ENCODE data around the gene MID2.

The MID2 gene

DNA sequence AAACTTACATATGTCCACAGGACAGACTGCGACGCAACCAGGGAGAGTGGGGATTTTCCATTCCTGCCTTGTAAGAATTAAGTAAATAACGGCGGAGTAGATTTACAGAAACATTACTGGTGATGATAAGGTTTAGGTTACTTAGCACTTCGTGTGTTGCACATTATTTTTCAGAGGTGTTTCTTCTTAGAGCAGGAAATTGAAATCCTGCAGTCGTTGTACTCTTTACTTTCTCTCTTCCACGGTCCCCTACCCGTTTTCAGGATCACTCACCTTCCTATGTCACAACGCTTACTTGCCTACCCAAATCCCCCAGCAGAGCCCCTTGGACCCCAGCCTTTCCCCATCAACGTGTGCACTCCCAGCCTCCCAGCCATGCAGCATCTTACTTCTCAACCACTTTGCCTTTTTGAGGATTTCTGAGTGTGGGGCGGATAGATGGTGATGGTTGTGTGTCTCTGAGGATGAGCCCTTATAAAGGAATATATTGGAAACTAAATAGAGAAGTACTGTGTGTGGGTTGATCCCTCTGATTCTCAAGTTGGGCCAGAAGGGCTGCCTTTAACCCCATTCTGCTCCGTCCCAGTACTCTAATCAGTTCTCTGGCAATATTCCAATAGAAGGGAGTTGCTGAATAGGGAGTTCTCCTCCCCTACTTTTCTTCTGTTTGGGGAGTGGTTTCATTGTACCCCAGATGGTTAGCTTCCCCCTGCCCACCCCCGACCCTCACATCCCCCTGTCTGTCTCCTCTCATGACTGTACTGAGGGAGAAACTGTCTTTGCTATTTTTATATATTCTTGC, 1.6 kb downstream of the MID2 start:
- ATAC-seq (replicated peaks) (no peak), DNase-seq (no peak)
- no peaks in the 10 kb centered on the region for H3K9me3 Mint-ChIP-seq
- peak overlapping the region; percentile 80 to 84 for H3K4me3 Mint-ChIP-seq
- no peaks in the 10 kb centered on the region for H3K36me3 Mint-ChIP-seq (ENCODE audit: insufficient read depth)
- peak overlapping the region; percentile 55 to 64 for H3K27ac Mint-ChIP-seq
- peaks cover 8 to 16% of the 10 kb centered on the region in 2 donors for H3K4me1 Mint-ChIP-seq (ENCODE audit: low read depth in 2 of 2)
- H3K27me3 Mint-ChIP-seq: no peaks in the 10 kb centered on the region

DNA sequence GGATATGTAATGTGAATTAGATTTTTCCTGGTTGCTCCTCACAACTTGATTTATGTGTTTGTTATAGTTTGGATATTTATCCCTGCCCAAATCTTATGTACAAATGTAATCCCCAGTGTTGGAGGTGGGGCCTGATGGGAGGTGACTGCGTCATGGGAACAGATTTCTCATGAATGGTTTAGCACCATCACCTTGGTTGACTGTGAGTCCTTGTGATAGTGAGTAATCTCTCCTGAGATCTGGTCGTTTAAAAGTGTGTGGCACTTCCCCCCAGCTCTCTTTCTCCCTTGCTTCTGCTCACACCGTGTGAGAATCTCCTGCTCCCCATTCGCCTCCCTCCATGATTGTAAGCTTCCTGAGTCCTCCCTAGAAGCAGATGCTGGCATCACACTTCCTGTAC, 2.2 kb downstream of the MID2 start:
- peak overlapping the region in 1 of 2 donors; percentile 19 for H3K27ac Mint-ChIP-seq

DNA sequence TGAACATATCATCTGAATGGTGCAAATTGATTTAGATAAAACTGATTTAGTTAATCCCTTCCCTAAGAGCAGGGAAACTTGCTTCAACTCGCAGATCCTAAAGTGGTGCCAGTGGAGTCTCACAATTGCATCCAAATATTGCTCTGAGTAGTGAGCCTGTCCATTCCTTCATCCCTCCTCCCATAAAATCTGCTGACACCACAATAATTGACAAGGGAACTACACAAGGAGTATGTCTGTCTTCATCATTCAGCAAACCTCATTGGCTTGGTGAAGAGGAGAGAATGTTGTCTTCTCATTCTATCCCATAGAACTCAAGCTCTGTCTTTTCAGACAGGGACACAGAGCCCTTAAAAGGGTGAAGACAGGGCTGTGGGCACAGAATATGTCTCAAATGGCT, 4.2 kb downstream of the MID2 start:
- ATAC-seq (replicated peaks) (no peak), DNase-seq (no peak)
- no peaks in the 10 kb centered on the region for H3K27me3 Mint-ChIP-seq
- H3K4me1 Mint-ChIP-seq (ENCODE audit: low read depth in 2 of 2): peaks cover 4 to 16% of the 10 kb centered on the region in 2 donors
- H3K4me3 Mint-ChIP-seq: no peak overlapping the region
- H3K36me3 Mint-ChIP-seq (ENCODE audit: insufficient read depth): no peaks in the 10 kb centered on the region
- H3K27ac Mint-ChIP-seq: no peak overlapping the region
- H3K9me3 Mint-ChIP-seq: no peaks in the 10 kb centered on the region

More for the DNA sequence above, 2.2 kb downstream of the MID2 start:
- H3K36me3 Mint-ChIP-seq (ENCODE audit: insufficient read depth): no peaks in the 10 kb centered on the region
- H3K4me3 Mint-ChIP-seq: peak overlapping the region; percentile 80 to 84
- H3K27me3 Mint-ChIP-seq: no peaks in the 10 kb centered on the region
- DNase-seq (no peak), ATAC-seq (replicated peaks) (no peak)
- no peaks in the 10 kb centered on the region for H3K9me3 Mint-ChIP-seq
- peaks cover 8 to 16% of the 10 kb centered on the region in 2 donors for H3K4me1 Mint-ChIP-seq (ENCODE audit: low read depth in 2 of 2)

DNA sequence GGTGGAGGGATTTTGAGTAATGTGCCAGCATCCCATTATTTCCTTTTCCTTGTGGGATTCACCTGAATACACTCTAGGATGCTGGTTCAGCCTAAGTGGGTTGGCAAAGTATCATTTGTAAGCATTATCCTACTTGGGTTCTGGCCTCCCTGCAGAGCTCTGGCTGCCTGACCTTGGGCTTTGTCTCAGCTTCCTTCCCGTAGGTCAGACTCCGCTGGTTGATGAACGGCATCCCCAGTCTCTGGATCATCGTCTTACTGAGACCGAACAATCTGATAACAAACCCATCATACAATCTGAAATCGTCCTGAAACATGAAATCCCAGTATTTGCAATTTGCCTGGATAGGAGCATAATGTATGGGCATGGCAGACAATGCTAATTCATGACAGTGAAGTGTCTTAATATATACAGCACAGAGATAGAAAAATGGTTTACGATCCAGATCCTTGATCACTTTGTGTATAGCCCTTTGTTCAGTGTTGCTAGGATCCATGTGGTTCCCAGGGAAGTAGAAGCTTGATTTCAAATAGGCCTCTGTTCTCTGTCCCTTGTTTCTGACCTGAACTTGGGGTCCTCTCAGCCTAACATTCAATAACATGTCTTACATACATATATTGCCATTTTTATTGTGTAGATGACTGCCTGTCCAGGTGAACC, 5.5 kb downstream of the MID2 start:
- H3K4me1 Mint-ChIP-seq (ENCODE audit: low read depth in 2 of 2): peaks cover 3 to 16% of the 10 kb centered on the region in 2 donors

DNA sequence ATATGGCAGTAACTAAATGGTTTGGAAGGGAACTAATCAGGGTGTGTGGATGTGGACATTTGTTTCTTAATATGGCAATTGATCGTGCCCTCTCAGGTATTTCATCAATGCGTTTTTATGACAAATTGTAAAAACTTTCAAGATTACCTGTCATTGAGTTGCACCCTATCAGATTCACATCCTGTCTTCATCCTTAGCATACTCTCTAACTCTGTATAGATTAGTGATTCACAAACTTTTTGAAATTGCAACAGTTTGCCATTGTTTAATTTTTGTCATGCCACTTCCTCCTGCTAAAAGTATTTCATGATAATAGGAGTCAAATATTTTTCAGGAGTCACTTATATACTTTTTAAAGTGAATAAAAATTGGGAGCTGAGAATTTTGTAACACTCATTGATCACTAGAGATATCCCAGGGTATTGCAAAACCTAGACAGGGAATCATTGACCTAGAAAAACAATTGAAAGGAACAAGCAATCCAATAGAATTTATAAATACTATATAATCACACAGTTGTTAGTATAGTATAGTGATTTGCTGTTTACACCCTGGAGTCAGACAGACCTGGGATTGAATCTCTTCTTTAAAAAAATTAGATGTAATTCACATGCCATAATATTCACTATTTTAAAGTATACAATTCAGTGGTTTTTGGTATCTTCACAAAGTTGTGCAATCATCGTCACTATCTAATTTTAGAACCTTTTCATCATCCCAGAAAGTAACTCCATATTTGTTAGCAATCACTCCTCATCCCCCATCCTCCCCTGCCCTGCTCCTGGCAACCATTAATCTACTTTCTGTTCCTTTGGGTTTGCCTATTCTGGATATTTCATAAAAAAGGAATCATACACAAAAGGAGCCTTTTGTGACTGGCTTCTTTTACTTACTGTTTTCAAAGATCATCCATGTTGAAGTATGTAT, 8.9 kb downstream of the MID2 start:
- ATAC-seq (replicated peaks): no peak
- H3K27ac Mint-ChIP-seq: no peak overlapping the region
- no peaks in the 10 kb centered on the region for H3K9me3 Mint-ChIP-seq
- H3K4me3 Mint-ChIP-seq: no peak overlapping the region
- H3K27me3 Mint-ChIP-seq: no peaks in the 10 kb centered on the region
- no peak for DNase-seq
- no peaks in the 10 kb centered on the region for H3K36me3 Mint-ChIP-seq (ENCODE audit: insufficient read depth)
- peaks cover 3 to 6% of the 10 kb centered on the region in 2 donors for H3K4me1 Mint-ChIP-seq (ENCODE audit: low read depth in 2 of 2)

More for the DNA sequence above, 5.5 kb downstream of the MID2 start:
- no peaks in the 10 kb centered on the region for H3K9me3 Mint-ChIP-seq
- no peak for ATAC-seq (replicated peaks)
- H3K36me3 Mint-ChIP-seq (ENCODE audit: insufficient read depth): no peaks in the 10 kb centered on the region
- no peak for DNase-seq
- no peaks in the 10 kb centered on the region for H3K27me3 Mint-ChIP-seq
- H3K4me3 Mint-ChIP-seq: no peak overlapping the region
- H3K27ac Mint-ChIP-seq: peak overlapping the region in 1 of 2 donors; percentile 35

DNA sequence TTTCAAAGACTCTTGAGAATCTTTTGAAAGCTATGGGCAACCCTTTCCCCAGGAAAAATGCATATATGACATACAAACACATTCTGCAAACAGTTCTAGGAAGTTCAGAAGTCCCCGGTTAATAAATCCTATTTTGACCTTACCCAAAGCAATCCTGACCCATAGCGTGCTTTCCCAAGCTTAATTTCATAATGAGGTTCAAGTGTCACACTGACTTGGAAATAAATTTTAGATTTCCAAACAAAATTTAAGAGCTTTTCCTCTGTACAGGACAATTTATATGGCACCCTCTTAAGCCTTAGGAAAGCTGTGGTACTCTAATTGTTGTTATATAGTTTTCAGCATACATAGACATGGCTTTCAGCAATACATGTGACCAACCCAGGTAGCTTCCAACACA, 11.3 kb downstream of the MID2 start:
- H3K27me3 Mint-ChIP-seq: no peaks in the 10 kb centered on the region
- no peak overlapping the region for H3K4me3 Mint-ChIP-seq
- peaks cover 3 to 4% of the 10 kb centered on the region in 2 donors for H3K4me1 Mint-ChIP-seq (ENCODE audit: low read depth in 2 of 2)
- ATAC-seq (replicated peaks) (no peak), DNase-seq (no peak)
- H3K27ac Mint-ChIP-seq: no peak overlapping the region
- H3K36me3 Mint-ChIP-seq (ENCODE audit: insufficient read depth): no peaks in the 10 kb centered on the region
- no peaks in the 10 kb centered on the region for H3K9me3 Mint-ChIP-seq

DNA sequence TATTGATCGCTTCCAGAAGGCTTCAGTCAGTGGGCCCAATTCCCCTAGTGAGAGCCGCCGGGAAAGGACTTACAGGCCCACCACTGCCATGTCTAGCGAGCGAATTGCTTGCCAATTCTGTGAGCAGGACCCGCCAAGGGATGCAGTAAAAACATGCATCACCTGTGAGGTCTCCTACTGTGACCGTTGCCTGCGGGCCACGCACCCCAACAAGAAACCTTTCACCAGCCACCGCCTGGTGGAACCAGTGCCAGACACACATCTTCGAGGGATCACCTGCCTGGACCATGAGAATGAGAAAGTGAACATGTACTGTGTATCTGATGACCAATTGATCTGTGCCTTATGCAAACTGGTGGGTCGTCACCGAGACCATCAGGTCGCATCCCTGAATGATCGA, 15.3 kb downstream of the MID2 start:
- Mint-ChIP-seq H3K27me3 (no peaks in the 10 kb centered on the region), H3K36me3 (ENCODE audit: insufficient read depth) (peaks cover 3% of the 10 kb centered on the region), H3K27ac (no peak overlapping the region), H3K4me3 (no peak overlapping the region), H3K9me3 (no peaks in the 10 kb centered on the region), H3K4me1 (ENCODE audit: low read depth in 2 of 2) (peaks cover 3 to 4% of the 10 kb centered on the region in 2 donors)
- no peak for DNase-seq
- no peak for ATAC-seq (replicated peaks)

DNA sequence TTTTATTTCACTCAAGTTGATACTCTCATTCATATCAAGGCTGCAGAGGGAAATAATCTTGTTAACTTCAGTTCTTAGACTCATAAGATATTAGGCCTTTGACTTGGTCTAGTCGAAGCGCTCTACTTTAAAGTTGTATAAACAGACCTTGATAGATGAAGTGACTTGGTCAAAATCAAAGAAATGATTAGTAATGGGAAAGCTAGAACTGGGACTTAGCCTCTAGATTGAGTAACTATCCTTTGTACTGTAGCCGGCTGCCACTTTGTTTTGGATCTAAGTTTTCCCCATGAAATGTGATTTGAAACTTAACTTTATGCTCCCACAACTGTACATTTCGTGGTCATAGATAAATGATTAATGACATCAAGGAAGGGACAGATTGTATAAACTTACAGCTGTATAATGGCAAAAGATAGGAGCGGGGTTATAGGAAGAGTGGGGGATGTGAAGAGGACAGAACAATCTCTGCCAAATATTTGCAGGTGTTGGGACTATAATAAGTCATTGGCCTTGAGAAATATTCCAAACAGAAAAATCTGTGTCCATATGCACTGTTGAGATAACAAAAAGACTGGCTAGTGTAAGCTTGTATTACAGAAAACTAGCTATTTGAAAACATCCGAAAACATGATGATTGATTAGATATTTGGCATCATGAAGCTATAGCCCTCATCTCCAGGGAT, 17.2 kb downstream of the MID2 start:
- DNase-seq (no peak), ATAC-seq (replicated peaks) (no peak)
- H3K36me3 Mint-ChIP-seq (ENCODE audit: insufficient read depth): peaks cover 3% of the 10 kb centered on the region
- no peaks in the 10 kb centered on the region for H3K9me3 Mint-ChIP-seq
- no peaks in the 10 kb centered on the region for H3K27me3 Mint-ChIP-seq
- no peak overlapping the region for H3K4me3 Mint-ChIP-seq
- H3K27ac Mint-ChIP-seq: no peak overlapping the region
- H3K4me1 Mint-ChIP-seq (ENCODE audit: low read depth in 2 of 2): peaks cover 1 to 4% of the 10 kb centered on the region in 2 donors

DNA sequence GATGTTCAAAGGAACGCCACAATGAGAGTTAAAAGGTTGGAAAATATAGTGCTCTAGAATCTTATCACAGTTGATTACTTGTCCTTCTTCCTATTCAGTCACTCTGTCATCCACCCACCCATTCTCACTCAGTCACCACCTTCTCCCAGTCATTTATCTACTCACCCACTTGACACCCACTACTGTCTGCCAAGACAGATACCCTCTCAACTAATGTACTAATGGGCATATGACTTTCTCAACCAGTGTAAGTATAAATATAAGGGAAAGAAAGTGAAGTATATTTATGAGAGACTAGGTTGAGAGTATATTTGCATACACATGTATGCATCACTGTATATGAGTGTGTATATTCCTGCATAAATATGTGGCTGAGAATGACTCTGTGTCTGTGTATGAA, 20.0 kb downstream of the MID2 start:
- H3K36me3 Mint-ChIP-seq (ENCODE audit: insufficient read depth): peaks cover 3% of the 10 kb centered on the region
- no peaks in the 10 kb centered on the region for H3K27me3 Mint-ChIP-seq
- H3K4me3 Mint-ChIP-seq: no peak overlapping the region
- H3K27ac Mint-ChIP-seq: no peak overlapping the region
- DNase-seq (no peak), ATAC-seq (replicated peaks) (no peak)
- H3K9me3 Mint-ChIP-seq: no peaks in the 10 kb centered on the region
- H3K4me1 Mint-ChIP-seq (ENCODE audit: low read depth in 2 of 2): peaks cover 2 to 4% of the 10 kb centered on the region in 2 donors

DNA sequence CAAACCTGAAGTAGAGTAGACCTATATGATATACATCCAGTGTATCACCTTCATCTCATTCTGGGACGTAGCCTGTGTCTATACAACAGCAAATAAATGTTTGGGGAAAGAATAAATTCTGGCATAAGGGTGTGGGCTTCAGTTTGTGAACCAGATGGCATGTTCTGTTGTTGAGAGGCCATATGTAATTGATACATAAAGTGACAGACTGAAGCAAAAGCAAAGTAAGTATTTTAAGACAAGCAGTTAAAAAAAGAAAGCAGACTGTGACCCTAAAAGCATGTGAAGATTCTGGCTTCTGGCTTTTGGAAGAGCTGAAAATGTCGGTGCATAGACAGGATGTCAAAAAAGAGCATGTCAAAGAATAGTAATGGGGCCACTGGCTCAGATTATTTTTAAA, 22.9 kb downstream of the MID2 start:
- DNase-seq: no peak
- Mint-ChIP-seq H3K4me1 (ENCODE audit: low read depth in 2 of 2) (peaks cover 2 to 5% of the 10 kb centered on the region in 2 donors), H3K9me3 (no peaks in the 10 kb centered on the region), H3K27ac (no peak overlapping the region), H3K36me3 (ENCODE audit: insufficient read depth) (no peaks in the 10 kb centered on the region), H3K27me3 (no peaks in the 10 kb centered on the region), H3K4me3 (no peak overlapping the region)
- no peak for ATAC-seq (replicated peaks)

DNA sequence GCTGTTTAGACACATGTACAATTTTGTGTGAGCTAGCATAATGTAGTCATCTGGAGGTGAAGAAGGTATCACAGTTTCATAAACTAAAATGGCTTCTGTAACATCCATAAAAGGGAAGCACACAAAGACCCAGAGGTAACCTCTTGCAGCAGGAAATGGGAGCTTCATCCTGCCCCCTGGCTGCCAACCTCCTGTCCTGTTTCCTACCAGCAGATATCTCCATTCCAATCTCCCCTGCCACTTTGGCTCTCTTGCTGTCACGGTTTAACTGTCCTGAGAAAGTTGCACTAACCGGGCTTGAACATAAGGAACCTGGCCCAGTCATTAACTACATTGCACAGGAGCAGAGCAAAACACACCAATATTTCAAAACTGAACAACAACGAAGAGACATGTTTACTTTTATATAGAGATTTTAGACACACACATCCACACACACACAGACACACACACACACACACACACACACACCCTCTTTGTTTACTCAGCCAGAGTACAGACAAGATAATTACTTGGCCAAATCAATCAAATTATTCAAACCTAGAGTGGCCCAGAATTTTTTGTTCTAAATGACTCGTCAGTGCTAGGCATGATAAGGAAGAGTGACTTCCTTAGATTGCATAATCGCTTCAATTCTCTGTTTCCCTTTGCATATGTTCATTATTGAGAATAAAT, 24.2 kb downstream of the MID2 start:
- no peak for DNase-seq
- Mint-ChIP-seq H3K36me3 (ENCODE audit: insufficient read depth) (no peaks in the 10 kb centered on the region), H3K9me3 (no peaks in the 10 kb centered on the region), H3K27me3 (no peaks in the 10 kb centered on the region), H3K4me3 (no peak overlapping the region), H3K27ac (no peak overlapping the region), H3K4me1 (ENCODE audit: low read depth in 2 of 2) (peaks cover 2 to 5% of the 10 kb centered on the region in 2 donors)
- no peak for ATAC-seq (replicated peaks)

DNA sequence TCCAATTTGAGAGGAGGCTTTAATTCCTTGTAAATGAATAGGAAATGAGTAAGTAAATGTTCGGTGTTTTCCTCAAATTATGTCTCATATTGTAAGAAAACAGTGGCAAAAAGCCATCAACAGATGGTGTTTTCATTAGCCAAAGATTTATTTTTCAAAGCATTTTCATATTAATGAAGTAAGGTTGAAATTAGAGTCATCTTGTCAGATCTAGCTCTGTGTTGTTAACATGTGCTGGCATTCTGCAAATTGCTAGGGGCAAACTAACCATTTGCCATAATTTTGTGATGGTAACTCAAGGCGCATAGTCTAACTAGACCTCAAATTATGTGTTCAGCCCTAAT, 24.7 kb downstream of the MID2 start:
- Mint-ChIP-seq H3K9me3 (no peaks in the 10 kb centered on the region), H3K4me3 (no peak overlapping the region), H3K36me3 (ENCODE audit: insufficient read depth) (no peaks in the 10 kb centered on the region), H3K27ac (no peak overlapping the region), H3K4me1 (ENCODE audit: low read depth in 2 of 2) (peaks cover 2 to 5% of the 10 kb centered on the region in 2 donors), H3K27me3 (no peaks in the 10 kb centered on the region)
- ATAC-seq (replicated peaks) (no peak), DNase-seq (no peak)

Data from effector memory CD8-positive, alpha-beta T cell (primary cell).